Heart left ventricle (tissue), 13 donors: ENCODE results near the gene CPPED1.

Experiments
- POLR2A ChIP-seq, 2 donors: fragments of 450-650 bp; IDR thresholded peaks; one replicate each; pipeline ENCODE4 v1.6.1; 2017; ENCODE audit warnings: antibody characterized with exemption in 2 of 2, mild to moderate bottlenecking in 2 of 2, moderate library complexity in 2 of 2
- TF ChIP-seq, protein P1 (sequence below), 12 donors: fragments of 200-600 bp; sonication (generic) in 4 of 12; IDR thresholded peaks; one replicate each; pipeline versions ENCODE4 v1.5.0 to v1.8.0; 2018 to 2022; ENCODE audit warnings: antibody characterized with exemption in 12 of 12, mild to moderate bottlenecking in 5 of 12
- donor health status: ischemic (EF 13 %, LVEDD 7.1; RV severe dilation, severe dysfunction).
- donor health status: DM: no; HTN: yes; CAD: no.
- donor health status: DM: no; HTN: no; CAD: no.
- donor health status: ischemic (EF 25% LVEDD 6.9; RV normal size, moderate dysfunction).
- donor health status: ischemic (EF 25% LVEDD 5.7; RV mildly dilated, moderate dysfunction).
- donor health status: ischemic (EF 35%, LVEDD 5.7; RV mildly dilated, moderate dysfunction).
- donor health status: nonischemic (EF 11% LVEDD 7.7; RV severe dilation, severe dysfunction).
- donor health status: DM: yes; HTN: yes; CAD: no.
- donor health status: PGD.
- donor health status: ischemic (EF 29% LVEDD 5.4; RV normal size, mild dysfunction).
- donor health status: nonischemic (EF 23%, LVEDD 6.1; RV moderate dilation, normal function).

DNA sequence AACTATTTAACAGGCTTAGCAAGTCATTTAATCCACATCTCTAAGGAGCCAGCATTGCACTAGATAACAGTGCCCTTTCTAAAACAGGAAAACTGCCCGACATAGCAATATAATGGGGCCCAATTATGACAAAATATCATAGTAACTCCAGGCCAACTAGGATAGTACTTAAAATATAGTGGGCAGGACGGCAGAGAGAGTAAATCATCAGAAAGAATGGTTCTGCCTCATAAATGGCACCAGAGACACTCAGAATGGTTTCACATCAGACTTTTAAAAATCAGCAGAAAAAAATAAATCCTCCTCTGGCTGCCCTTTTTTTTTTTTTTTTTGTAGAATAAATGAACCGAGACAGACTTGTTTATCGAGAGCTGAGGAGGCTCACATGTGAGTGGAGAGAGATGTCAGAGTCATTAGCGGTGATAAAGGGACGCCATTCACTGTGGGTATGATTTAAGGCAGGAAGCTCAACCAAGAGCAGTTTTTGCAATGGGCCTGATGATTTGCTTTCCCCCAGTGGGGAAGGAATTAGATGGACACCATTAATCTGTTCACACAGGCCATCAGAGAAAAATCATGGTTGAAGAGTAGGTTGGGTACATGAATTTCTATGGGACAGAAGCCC is 62.6 kb downstream of the CPPED1 start:
- TF ChIP-seq, protein P1, sequence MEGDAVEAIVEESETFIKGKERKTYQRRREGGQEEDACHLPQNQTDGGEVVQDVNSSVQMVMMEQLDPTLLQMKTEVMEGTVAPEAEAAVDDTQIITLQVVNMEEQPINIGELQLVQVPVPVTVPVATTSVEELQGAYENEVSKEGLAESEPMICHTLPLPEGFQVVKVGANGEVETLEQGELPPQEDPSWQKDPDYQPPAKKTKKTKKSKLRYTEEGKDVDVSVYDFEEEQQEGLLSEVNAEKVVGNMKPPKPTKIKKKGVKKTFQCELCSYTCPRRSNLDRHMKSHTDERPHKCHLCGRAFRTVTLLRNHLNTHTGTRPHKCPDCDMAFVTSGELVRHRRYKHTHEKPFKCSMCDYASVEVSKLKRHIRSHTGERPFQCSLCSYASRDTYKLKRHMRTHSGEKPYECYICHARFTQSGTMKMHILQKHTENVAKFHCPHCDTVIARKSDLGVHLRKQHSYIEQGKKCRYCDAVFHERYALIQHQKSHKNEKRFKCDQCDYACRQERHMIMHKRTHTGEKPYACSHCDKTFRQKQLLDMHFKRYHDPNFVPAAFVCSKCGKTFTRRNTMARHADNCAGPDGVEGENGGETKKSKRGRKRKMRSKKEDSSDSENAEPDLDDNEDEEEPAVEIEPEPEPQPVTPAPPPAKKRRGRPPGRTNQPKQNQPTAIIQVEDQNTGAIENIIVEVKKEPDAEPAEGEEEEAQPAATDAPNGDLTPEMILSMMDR (IDR thresholded peaks at IDR 0.05): no peak
- no peak for TF ChIP-seq POLR2A (IDR thresholded peaks at IDR 0.05)
